Brain pericyte (primary cell): ENCODE results near the gene ZNF621.
A peak's percentile ranks its signal among the peaks of the same experiment; 100 is the strongest.
"Not testable (repeated sequence)": the region's sequence is repeated elsewhere in the genome, so short reads cannot be mapped to it uniquely, and the experiment has no call there.

Experiments
- DNase-seq: peaks from one replicate; pipeline ENCODE4 v3.0.0-alpha.2; 2012; ENCODE audit warnings: low read depth, low spot score

ZNF621 gene

DNA sequence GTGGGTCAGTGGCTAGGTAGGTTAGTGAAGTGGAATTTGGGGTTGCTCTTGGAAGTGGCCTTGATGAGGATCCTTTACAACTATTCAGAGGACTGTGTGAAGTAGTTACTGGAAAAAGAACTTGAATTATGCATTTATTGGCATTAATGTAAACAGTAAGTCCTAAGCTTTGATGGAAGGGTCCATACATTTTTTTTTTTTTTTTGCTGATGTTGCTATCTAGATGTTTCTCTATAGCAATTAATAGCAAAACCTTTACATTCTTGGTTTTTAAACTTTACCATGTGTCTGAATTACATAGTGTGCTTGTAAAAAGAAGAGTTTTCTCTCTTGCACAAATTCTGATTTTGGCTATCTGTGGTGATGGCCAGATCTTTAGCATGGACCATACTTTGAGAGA, 9.5 kb downstream of the ZNF621 start:
- DNase-seq = no peak

GRCh38 chr3:40546816-40547215, 22.1 kb downstream of the ZNF621 start:
- peak; percentile 22 for DNase-seq

DNA sequence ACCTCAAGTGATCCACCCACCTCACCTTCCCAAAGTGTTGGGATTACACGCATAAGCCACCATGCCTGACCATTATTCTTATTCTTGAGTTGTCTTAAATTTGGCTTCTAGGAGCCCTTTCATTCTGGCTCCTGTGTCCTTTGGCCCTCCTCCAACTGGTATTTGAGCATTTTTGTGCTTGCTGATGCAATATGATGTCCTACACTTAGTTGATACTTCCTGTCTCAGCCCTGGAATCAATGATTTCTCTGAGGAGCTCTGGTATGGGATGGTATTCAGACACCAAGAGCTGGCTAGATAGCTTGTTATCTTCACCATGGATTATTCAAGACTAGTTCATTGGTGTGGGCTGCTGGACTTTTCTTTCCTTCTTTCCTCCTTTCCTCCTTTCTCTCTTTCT, 25.4 kb downstream of the ZNF621 start:
- no peak for DNase-seq

DNA sequence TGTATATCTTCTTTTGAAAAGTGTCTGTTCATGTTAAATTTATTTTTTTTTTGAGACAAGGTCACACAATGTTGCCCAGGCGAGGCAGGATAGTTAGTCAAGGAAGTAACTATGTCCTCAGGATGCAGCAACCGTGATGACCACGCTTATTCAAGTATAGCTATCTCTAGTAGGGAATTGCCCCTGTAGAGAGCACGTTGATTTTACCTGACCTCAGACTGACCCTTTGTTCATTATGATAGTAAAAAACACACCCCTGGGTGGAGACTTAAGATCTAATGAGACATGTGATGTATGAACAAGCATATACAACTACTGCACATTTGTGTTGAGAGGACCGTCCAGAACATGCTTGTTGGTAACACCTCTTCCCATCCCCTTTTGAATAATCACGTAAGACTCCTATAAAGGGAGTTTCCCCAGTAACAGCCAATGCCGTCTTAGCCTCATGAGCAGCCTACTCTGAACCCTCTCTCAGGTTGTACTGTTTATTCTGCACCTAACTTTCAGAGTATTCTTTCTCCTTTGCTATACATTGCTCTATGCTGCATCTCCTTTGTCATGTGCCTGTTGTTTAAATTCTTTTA, 32.9 kb downstream of the ZNF621 start:
- DNase-seq = no peak

DNA sequence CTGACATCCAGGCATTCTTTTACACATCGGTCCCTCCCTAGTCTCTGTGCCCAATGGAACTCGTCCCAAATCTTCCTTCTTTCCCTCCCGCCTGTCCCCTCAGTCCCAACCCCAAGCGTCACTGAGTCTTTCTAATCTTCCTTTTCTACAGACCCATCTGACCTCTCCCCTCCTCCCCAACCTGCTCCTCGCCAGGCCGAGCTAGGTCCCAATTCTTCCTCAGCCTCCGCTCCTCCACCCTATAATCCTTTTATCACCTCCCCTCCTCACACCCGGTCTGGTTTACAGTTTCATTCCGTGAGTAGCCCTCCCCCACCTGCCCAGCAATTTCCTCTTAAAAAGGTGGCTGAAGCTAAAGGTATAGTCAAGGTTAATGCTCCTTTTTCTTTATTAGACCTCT, 37.7 kb downstream of the ZNF621 start:
- not testable (repeated sequence) for DNase-seq

DNA sequence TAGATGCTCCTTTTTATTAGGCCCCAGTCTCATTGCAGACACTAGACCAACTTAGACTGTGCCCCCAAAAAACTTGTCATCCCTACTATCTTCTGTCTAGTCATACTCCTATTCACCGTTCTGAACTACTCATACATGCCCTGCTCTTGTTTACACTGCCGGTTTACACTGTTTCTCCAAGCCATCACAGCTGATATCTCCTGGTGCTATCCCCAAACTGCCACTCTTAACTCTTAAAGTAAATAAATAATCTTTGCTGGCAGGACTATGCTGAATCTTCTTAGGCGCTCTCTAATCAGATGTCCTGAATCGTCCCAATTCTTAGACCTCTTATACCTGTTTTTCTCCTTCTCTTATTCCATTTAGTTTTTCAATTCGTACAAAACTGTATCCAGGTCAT, 40.9 kb downstream of the ZNF621 start:
- DNase-seq = not testable (repeated sequence)

DNA sequence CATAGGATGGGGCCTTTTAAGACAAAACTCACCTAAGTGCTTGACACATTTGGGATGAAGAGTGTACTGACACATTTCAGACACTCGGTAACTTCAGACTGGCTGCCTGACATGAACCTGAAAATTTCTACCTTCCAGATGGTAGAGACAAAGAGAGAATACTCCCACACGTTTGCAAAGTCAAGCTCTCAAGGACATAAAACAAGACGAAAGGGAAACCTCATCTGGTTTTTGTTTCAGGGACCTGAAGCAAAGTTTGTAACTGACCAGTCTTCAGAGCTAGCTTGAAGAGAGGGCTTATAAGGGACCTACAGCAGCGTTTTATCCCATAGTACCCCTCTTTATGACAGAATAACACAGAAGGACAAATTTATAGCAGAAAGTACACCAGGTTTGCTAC, 41.9 kb downstream of the ZNF621 start:
- DNase-seq = no peak

GRCh38 chr3:40572588-40572987, 47.8 kb downstream of the ZNF621 start:
- DNase-seq = no peak

GRCh38 chr3:40574050-40574449, 49.3 kb downstream of the ZNF621 start:
- no peak for DNase-seq

DNA sequence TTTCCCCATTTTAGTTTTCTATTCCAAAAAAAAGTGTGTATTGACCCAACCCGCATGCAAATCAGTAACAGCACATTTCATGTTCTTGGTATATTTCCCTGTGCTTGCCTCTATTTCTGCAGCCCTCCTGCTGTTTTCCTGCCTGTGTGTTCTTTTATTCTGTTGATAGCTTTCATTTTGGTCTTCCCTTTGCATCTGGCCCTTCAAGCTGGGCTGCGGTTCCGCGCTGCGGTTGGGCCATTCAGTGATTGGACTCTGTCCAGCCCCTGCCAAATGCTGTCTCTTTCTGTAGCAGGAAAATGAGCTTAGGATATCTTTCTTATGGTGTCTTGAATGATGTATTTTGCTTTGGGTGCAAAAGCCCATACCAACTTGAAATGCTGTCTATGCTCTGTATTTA, 49.9 kb downstream of the ZNF621 start:
- peak; percentile 74 for DNase-seq

GRCh38 chr3:40576396-40576795, 51.6 kb downstream of the ZNF621 start:
- DNase-seq = no peak

- no peak for DNase-seq
These were observed 55.8 kb downstream of the ZNF621 start for GRCh38 chr3:40580494-40581091.

GRCh38 chr3:40581166-40581565, 56.4 kb downstream of the ZNF621 start:
- DNase-seq = no peak

- no peak for DNase-seq
These were observed 57.8 kb downstream of the ZNF621 start for GRCh38 chr3:40582401-40583027.

GRCh38 chr3:40583691-40584090, 58.9 kb downstream of the ZNF621 start:
- no peak for DNase-seq

GRCh38 chr3:40584625-40585189, 59.9 kb downstream of the ZNF621 start:
- DNase-seq = peak; percentile 71

GRCh38 chr3:40585381-40586016, 60.7 kb downstream of the ZNF621 start:
- no peak for DNase-seq

DNA sequence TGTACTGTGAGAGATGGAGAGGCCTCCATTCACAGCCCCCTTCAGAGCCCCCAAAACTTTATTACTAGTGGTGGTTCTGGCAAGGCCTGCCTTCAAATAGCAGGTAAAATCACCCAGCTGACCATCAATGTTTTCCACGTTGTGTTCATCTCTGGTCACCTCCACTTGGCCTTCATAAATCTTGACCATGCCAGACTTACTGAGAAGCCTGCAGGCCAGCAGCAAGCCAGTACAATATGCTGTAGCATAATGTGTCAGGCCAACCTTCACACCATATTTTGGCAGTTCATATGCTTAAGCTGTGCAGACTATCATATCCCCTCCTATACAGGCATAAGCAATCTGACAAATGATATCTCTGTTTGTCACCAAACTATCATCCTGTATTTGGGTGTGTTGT, 62.1 kb downstream of the ZNF621 start:
- DNase-seq = no peak

DNA sequence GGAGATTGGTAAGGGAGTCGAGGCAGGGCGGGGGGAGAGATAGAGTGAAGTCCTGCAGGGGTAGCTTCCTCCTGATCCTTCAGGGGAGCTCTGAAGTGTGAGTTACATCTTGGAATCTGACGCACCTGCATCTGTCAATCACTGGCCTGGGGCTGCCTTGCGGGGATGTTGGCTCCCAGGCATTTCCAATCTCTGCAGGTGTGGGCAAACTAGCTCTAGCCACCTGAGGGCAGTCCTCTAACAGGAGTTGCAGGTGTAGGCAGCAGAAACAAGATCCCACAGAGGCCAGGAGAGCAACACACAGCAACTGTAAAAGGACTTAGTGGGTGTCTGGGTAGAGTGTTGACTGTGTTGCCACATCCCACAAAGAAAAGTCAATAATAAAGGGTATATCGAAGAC, 63.6 kb downstream of the ZNF621 start:
- DNase-seq = no peak
